AG10803 (cell line): Measurements from ENCODE around the gene STIM2.

Experiments used
- DNase-seq: peaks from one replicate; pipeline ENCODE4 v3.0.0; 2010; ENCODE audit warnings: low read depth
- H3K4me3 ChIP-seq: 2 replicates; pipeline ENCODE4 v1.5.1; 2011; ENCODE audit warnings: mild to moderate bottlenecking, low read length, control low read depth
- CTCF ChIP-seq: conservative IDR thresholded peaks from 2 replicates; pipeline ENCODE4 v1.5.1; 2011; ENCODE audit warnings: mild to moderate bottlenecking, low read length, control low read depth, inconsistent platforms

The STIM2 gene

GRCh38 chr4:26837993-26838842, 22.4 kb upstream of the STIM2 start:
- H3K4me3 ChIP-seq = no peak overlapping the region
- TF ChIP-seq CTCF = no peak
- DNase-seq = no peak

- TF ChIP-seq CTCF = no peak
- H3K4me3 ChIP-seq = no peak overlapping the region
- no peak for DNase-seq
These were observed 21.6 kb upstream of the STIM2 start for GRCh38 chr4:26839016-26839415.

- no peak overlapping the region for H3K4me3 ChIP-seq
- peak; percentile 55 for DNase-seq
- TF ChIP-seq CTCF = no peak
These were observed 21.1 kb upstream of the STIM2 start for GRCh38 chr4:26839534-26839951.

DNA sequence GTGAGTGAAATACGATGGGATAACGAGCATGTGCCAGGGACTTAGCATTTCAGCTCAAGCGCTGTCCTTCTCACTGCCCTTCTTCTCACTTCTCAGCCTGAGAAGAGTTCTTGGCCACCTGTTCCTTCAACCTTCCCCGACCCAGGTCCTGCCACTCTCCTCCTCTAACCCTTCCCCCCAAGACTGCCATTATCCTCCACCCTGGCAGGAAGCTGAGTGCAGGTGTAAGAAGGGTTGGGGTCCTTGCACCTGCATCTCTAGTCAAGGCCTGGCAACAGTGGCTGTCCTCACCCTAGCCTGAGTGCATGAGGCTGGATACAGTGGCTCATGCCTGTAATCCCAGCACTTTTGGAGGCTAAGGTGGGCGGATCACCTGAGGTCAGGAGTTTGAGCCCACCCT, 19.9 kb upstream of the STIM2 start:
- H3K4me3 ChIP-seq = no peak overlapping the region
- no peak for TF ChIP-seq CTCF
- DNase-seq = no peak

DNA sequence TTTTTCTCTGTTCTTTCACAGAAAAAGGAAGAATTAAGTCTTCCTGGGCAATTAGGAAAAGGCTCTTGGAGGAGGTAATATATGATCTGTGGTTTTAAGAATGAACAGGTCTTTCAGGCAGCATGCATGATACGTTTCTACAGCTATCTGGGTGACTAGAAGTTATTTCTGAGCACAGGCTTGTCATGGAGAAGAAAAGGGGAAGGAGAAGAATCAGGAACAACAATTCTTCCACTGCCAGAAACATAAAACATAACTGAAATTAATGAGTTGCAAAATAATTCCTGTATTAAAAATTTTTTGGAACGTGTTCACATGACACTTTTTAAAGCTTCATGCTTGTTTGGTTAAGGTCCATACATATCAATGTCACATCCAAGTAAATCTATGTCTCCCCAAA, 17.7 kb upstream of the STIM2 start:
- no peak overlapping the region for H3K4me3 ChIP-seq
- TF ChIP-seq CTCF = no peak
- DNase-seq = no peak

- TF ChIP-seq CTCF = no peak
- no peak overlapping the region for H3K4me3 ChIP-seq
- no peak for DNase-seq
These were observed 10.1 kb upstream of the STIM2 start for GRCh38 chr4:26850528-26850927.

DNA sequence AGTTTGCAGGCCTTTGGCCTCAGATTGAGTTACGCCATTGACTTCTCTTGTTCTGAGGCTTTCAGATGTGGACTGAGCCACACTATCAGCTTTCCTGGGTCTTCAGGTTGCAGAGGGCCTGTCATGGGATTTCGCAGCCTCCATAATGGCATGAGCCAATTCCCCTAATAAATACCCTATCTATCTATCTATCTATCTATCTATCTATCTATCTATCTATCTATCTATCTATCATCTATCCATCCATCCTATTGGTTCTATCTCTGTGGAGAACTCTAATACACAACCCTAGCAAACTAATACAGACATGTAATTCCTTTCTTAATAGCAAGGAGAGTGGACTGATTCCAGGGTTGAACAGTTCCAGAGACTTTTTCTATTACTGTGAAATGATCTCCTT, 9.5 kb upstream of the STIM2 start:
- DNase-seq = no peak
- H3K4me3 ChIP-seq = no peak overlapping the region
- TF ChIP-seq CTCF = no peak
